Common myeloid progenitor, CD34-positive (primary cell): ENCODE measurements around the gene TUBGCP3.
"Not testable (repeated sequence)": the region's sequence is repeated elsewhere in the genome, so short reads cannot be mapped to it uniquely, and the experiment has no call there.

Source experiments
- CTCF ChIA-PET: fragments of 350-600 bp; sonication (Branson Sonifier 250); formaldehyde crosslinking; loops from one replicate; lab custom pipeline; 2021; ENCODE audit warnings: antibody characterized with exemption; lab: Charles Lee
- POLR2A ChIA-PET: fragments of 350-600 bp; sonication (Branson Sonifier 250); formaldehyde crosslinking; loops from one replicate; lab custom pipeline; 2021; ENCODE audit warnings: antibody characterized with exemption; lab: Charles Lee
- DNase-seq, 3 donors: peaks; one replicate each; pipeline versions ENCODE4 v3.0.0 to v3.0.0-alpha.2; 2013
- H3K27ac ChIP-seq, 2 experiments: 1 replicate in 1 of 2; 2 replicates in 1 of 2; pipeline ENCODE4 v1.7.0; 2013; ENCODE audit warnings: inconsistent platforms in 2 of 2, low read length in 2 of 2, mild to moderate bottlenecking in 2 of 2, low read depth in 1 of 2, moderate library complexity in 1 of 2; ENCODE audit not compliant: severe bottlenecking in 2 of 2, insufficient read depth in 1 of 2, poor library complexity in 1 of 2
- H3K27me3 ChIP-seq, 5 experiments: replicated peaks in 2 of 5; 1 replicate in 3 of 5; 2 replicates in 2 of 5; pipeline versions ENCODE4 v1.6.1 to v1.7.0; 2013; ENCODE audit warnings: low read length in 4 of 5, mild to moderate bottlenecking in 2 of 5, moderate library complexity in 2 of 5, inconsistent platforms in 1 of 5; ENCODE audit not compliant: insufficient read depth in 5 of 5, control insufficient read depth in 4 of 5
- H3K36me3 ChIP-seq, 4 experiments: 1 replicate in 2 of 4; 2 replicates in 2 of 4; pipeline versions ENCODE4 v1.6.1 to v1.7.0; 2013; ENCODE audit warnings: low read length in 3 of 4, control low read depth in 1 of 4, mild to moderate bottlenecking in 1 of 4; ENCODE audit not compliant: control insufficient read depth in 4 of 4, insufficient read depth in 4 of 4
- H3K4me1 ChIP-seq, 4 experiments: 1 replicate in 3 of 4; 2 replicates in 1 of 4; pipeline versions ENCODE4 v1.6.1 to v1.7.1; 2013; ENCODE audit warnings: low read length in 3 of 4, mild to moderate bottlenecking in 3 of 4, control low read depth in 1 of 4, inconsistent platforms in 1 of 4, moderate library complexity in 1 of 4; ENCODE audit not compliant: control insufficient read depth in 4 of 4, insufficient read depth in 4 of 4; ENCODE audit errors: control extremely low read depth in 1 of 4
- H3K4me3 ChIP-seq, 7 experiments: 1 replicate in 4 of 7; 2 replicates in 3 of 7; pipeline versions ENCODE4 v1.5.1 to v1.7.0; 2013; ENCODE audit warnings: mild to moderate bottlenecking in 7 of 7, low read length in 6 of 7, moderate library complexity in 6 of 7, inconsistent platforms in 2 of 7, low read depth in 2 of 7, control low read depth in 1 of 7; ENCODE audit not compliant: insufficient read depth in 4 of 7, control insufficient read depth in 1 of 7; ENCODE audit errors: extremely low read depth in 1 of 7
- H3K9me3 ChIP-seq, 5 experiments: 1 replicate in 4 of 5; 2 replicates in 1 of 5; pipeline versions ENCODE4 v1.6.1 to v1.7.1; 2013; ENCODE audit warnings: low read length in 4 of 5, mild to moderate bottlenecking in 2 of 5, inconsistent platforms in 1 of 5, low read depth in 1 of 5, moderate library complexity in 1 of 5; ENCODE audit not compliant: control insufficient read depth in 4 of 5, insufficient read depth in 2 of 5; ENCODE audit errors: control extremely low read depth in 1 of 5
- WGBS: methylation state at CpG from one replicate; pipeline ENCODE4 v1.1.5; 2013; ENCODE audit not compliant: insufficient coverage; 5-methylcytosine and 5-hydroxymethylcytosine counted together

TUBGCP3 gene

DNA sequence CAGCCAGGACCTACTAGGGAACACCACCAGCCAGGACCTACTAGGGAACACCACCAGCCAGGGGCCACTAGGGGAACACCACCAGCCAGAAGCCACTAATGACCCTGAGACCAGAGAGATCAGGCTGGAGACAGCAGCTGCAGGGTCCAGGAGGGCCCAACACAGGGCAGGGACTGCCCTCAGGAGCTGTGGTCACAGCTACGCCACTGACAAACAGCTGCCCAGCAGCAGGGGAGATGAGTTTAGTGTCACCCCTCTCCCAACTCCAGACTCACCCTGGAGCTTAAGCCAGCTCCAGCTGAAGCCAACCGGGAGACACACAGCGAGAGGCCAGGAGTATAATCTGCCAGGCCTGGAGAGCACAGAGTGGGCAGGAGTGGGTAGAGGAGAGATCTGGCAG lies 25.7 kb downstream of the TUBGCP3 start:
- 100% methylated on average over 3 of the region's 3 CpGs for WGBS
- ChIA-PET POLR2A (no interaction called here), CTCF (interaction anchor here (1.2 to 5.4 kb wide), 2 partner anchors 13 to 45 kb away, joined by 3 to 22 read pairs; no protein-coding TSS in a partner anchor)
- Histone ChIP-seq H3K9me3 (no peaks in the 10 kb centered on the region), H3K27ac (no peak overlapping the region), H3K4me1 (peaks cover 0 to 4% (median 1%) of the 10 kb centered on the region in 4 experiments), H3K4me3 (no peak overlapping the region), H3K36me3 (peaks cover 21 to 75% (median 44%) of the 10 kb centered on the region in 4 experiments), H3K27me3 (no peaks in the 10 kb centered on the region)
- no peak for DNase-seq

DNA sequence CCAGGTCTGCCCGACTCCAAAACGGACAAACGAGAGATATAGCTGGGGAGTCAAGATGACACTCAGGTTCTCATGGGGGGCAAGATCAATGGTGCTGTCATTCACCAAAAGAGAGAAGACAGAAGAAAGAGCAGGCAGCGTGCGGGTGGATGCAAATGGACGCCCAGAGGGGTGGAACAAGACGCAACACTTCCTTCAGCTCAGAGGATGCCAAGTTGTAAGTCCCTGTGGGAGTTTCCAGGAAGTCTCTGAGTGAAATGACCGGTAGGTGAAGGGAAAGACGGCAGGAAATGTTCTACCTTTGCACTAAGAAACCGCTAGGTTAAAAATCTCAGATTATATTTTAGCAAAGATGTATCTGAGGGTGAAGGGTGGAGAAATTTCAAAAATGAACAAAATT lies 26.5 kb downstream of the TUBGCP3 start:
- no peak overlapping the region for H3K27ac ChIP-seq
- no peaks in the 10 kb centered on the region for H3K27me3 ChIP-seq
- H3K4me1 ChIP-seq: peaks cover 0 to 4% (median 1%) of the 10 kb centered on the region in 4 experiments
- H3K4me3 ChIP-seq: no peak overlapping the region
- ChIA-PET CTCF (interaction anchor here (1.4 kb wide), 1 partner anchor 29 kb away, joined by 3 read pairs; no protein-coding TSS in a partner anchor), POLR2A (no interaction called here)
- peaks cover 21 to 74% (median 46%) of the 10 kb centered on the region in 4 experiments for H3K36me3 ChIP-seq
- WGBS: 97% methylated on average over 9 of the region's 10 CpGs
- no peaks in the 10 kb centered on the region for H3K9me3 ChIP-seq
- DNase-seq: no peak

DNA sequence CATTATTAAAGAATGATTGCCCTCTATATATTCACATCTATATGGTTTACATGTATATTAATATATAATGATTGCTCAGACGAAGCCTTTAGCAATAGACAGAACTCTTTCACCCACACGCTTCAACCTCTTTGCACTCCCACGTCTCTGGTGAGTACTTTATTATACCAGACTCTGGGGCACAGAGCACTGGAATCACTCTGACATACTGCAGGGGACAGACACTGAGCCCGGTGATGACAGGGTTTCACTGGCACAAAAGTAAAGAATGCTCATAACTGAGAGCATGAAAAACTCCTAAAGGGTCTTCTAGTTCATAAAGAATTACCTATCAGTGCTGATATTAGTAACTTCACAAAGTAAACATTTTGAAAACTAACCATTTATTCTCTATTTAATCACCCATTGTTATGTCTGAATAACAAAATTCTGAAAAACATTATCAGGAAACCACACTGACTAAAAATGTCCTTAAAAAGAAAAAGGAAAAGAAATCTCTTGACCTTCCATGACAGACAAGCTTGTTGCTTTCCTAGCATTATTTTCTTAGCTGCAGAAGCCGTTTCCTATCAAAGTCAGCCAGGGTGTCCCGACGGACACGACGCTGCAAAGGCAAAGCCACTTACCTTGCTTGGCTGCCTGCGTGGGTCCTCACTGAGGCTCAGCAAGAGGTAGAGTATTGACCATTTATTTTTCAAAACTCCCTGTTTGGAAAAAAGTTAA lies 29.1 kb downstream of the TUBGCP3 start:
- no peak for DNase-seq
- Histone ChIP-seq H3K4me3 (no peak overlapping the region), H3K4me1 (peaks cover 0 to 4% (median 1%) of the 10 kb centered on the region in 4 experiments), H3K27ac (no peak overlapping the region), H3K9me3 (no peaks in the 10 kb centered on the region), H3K36me3 (peaks cover 23 to 82% (median 53%) of the 10 kb centered on the region in 4 experiments), H3K27me3 (no peaks in the 10 kb centered on the region)
- 96% methylated on average over 8 of the region's 10 CpGs for WGBS
- ChIA-PET POLR2A (no interaction called here), CTCF (interaction anchor here (0.7 kb wide), 1 partner anchor 24 kb away, joined by 3 read pairs; no protein-coding TSS in a partner anchor)

DNA sequence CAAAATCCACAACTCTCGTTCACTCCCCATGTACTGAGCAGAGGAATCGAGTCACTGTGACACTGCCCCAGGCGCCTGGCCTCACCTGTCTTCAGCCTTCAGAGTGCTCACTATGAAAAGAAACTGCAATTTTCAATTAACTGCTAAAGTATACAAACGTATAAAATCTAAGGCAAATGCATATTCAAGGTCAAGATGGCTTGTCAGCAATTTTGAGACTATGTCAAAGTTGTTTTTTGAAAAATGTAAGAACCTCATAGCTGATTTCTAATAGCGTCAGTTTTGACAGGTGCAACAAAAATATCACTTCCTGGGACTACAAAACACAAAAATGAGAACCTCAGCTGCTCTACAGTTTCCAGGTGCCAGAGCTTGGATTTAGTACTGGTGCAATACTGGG lies 31.4 kb downstream of the TUBGCP3 start:
- Histone ChIP-seq H3K4me3 (no peak overlapping the region), H3K4me1 (peaks cover 0 to 4% (median 1%) of the 10 kb centered on the region in 4 experiments), H3K27ac (no peak overlapping the region), H3K27me3 (no peaks in the 10 kb centered on the region), H3K36me3 (peaks cover 31 to 85% (median 61%) of the 10 kb centered on the region in 4 experiments), H3K9me3 (no peaks in the 10 kb centered on the region)
- CTCF ChIA-PET: no interaction called here
- POLR2A ChIA-PET: no interaction called here
- DNase-seq: no peak
- WGBS: 90% methylated on average over 2 of the region's 5 CpGs

DNA sequence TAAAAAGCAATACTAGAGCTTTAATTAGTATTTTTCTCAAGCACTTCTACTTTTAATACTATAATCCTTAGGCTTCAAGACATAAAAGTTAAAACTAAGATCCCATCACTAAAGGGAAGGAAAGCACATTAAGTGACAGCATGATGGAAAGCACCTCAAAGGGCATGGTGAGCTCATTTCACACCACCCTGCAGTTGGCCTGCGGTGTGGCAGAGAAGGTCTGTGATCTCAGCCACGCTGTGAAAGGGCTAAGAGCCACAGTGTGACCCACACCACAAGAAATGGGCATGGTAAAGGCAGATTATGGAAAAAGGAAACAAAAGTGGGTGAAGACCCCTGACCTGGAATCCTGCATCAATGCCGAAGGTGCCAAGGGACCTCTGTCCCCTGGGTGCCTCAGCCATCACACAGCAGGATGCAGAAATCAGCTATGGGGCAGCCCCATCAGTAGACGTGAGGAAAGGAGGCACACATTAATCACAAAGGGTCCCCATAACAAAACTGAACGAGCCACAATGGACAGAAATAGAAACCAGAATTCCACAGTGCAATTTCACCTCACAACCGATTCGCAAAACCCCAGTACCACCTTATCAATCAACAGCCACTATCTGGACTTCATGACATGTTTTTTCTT lies 33.6 kb downstream of the TUBGCP3 start:
- Histone ChIP-seq H3K36me3 (peaks cover 34 to 89% (median 66%) of the 10 kb centered on the region in 4 experiments), H3K27ac (no peak overlapping the region), H3K4me1 (peaks cover 0 to 3% (median 1%) of the 10 kb centered on the region in 4 experiments), H3K9me3 (no peaks in the 10 kb centered on the region), H3K4me3 (no peak overlapping the region), H3K27me3 (no peaks in the 10 kb centered on the region)
- no peak for DNase-seq
- ChIA-PET POLR2A (no interaction called here), CTCF (interaction anchor here (0.8 to 1.9 kb wide), 5 partner anchors 12 to 51 kb away, joined by 3 to 6 read pairs (median 3); no protein-coding TSS in a partner anchor)
- 100% methylated on average over 4 of the region's 7 CpGs for WGBS

DNA sequence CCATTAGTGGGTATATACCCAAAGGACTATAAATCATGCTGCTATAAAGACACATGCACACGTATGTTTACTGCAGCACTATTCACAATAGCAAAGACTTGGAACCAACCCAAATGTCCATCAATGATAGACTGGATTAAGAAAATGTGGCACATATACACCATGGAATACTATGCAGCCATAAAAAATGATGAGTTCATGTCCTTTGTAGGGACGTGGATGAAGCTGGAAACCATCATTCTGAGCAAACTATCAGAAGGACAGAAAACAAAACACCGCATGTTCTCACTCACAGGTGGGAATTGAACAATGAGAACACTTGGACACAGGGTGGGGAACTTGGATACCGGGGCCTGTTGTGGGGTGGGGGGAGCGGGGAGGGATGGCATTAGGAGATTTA lies 39.0 kb downstream of the TUBGCP3 start:
- CTCF ChIA-PET: not testable (repeated sequence)
- peaks cover 32 to 80% (median 65%) of the 10 kb centered on the region in 4 experiments for H3K36me3 ChIP-seq
- WGBS: no CpG with 5 or more reads among the region's 5 CpGs

DNA sequence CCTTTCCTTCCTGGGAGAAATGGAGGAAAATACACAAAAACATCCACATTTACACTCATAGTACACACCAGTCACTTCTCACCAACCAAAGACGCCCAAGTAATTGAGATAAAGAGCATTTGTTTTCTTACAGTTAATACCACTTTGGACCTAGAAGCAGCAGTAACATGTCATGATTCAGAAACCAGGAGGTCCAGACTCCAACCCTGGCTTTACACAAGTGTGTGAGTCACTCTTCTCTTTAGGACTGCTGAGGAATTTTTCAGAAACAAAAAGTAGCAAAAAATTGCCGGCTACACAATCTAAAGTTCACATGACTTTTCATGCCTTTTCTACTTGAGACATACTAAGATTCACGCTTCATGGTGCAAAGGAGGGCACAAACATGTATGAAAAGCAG lies 42.1 kb downstream of the TUBGCP3 start:
- H3K4me3 ChIP-seq: no peak overlapping the region
- POLR2A ChIA-PET: no interaction called here
- no peak overlapping the region for H3K27ac ChIP-seq
- H3K36me3 ChIP-seq: peaks cover 21 to 60% (median 45%) of the 10 kb centered on the region in 4 experiments
- no peaks in the 10 kb centered on the region for H3K27me3 ChIP-seq
- WGBS: 100% methylated on average over 2 of the region's 3 CpGs
- no peaks in the 10 kb centered on the region for H3K4me1 ChIP-seq
- DNase-seq: no peak
- CTCF ChIA-PET: no interaction called here
- H3K9me3 ChIP-seq: no peaks in the 10 kb centered on the region

More for the DNA sequence above, 39.0 kb downstream of the TUBGCP3 start:
- DNase-seq, H3K4me1 ChIP-seq, H3K9me3 ChIP-seq, H3K4me3 ChIP-seq, H3K27me3 ChIP-seq, POLR2A ChIA-PET, H3K27ac ChIP-seq: not testable (repeated sequence)
